Stimulated activated CD4-positive, alpha-beta T cell treated with anti-CD3 and anti-CD28 coated beads, TNF-alpha, amount 100 ng/mL, for 1 hour (primary cell): Measurements from ENCODE around the gene PBX3.
"Not testable (repeated sequence)": the region's sequence is repeated elsewhere in the genome, so short reads cannot be mapped to it uniquely, and the experiment has no call there.

Experiments
- DNase-seq, 3 donors: peaks; one replicate each; pipeline ENCODE4 v3.0.0-alpha.2; 2020; ENCODE audit warnings: low read depth in 3 of 3, low spot score in 1 of 3

PBX3 gene

DNA sequence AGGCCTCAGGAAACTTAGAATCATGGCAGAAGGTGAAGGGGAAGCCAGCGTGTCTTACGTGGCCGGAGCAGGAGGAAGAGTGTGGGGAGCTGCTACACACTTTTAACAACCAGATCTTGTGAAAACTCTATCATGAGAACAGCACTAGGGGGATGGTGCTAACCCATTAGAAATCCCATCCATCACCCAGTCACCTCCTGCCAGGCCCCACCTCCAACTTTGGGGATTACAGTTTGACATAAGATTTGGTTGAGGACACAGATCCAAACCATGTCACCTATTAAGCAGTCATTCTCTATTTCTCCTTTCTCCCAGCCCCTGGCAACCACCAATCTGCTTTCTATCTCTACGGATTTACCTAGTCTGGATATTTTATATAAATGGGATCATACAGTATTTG lies 26.9 kb downstream of the PBX3 start:
- no peak for DNase-seq

DNA sequence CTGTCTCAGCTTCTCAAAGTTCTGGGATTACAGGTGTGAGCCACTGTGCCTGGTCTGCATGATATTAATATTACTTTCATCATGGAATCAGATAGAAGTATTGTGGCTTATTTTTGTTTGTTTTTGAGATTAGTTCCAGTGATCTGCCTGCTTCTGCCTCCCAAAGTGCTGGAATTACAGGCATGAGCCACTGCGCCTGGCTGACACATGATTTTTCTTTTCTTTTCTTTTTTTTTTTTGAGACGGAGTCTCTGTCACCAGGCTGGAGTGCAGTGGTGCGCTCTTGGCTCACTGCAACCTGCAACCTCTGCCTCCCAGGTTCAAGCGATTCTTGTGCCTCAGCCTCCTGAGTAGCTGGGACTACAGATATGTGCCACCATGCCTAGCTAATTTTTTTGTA lies 29.6 kb downstream of the PBX3 start:
- DNase-seq = not testable (repeated sequence)

DNA sequence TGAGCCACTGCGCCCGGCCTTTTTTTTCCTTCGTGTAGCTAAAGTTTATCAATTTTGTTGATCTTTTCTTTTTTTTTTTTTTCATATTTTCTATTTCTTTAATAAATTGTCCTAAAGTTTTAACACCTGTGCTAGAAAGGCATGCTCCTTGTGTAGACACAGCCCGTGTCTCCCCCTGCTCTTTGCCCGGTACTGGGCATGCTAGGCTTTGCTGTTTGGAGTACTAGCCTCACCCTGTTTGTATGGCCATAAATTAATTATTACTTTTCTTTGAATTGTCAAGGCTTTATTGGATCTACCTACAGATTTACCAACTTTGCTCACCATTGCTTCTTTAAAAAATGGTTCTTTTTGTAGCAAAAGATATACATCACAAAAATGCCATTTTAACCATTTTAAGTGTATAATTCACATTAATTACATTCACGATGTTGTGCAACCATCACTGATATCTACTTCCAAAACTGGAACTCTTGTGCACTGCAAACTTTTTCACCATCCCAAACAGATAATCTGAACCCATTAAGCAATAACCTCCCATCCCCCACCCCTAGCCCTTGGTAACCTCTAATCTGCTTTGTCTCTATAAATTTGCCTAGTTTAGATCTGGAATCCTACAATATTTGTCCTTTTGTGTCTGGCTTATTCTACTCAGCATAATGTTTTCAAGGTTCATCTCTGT lies 31.5 kb downstream of the PBX3 start:
- DNase-seq = not testable (repeated sequence)

DNA sequence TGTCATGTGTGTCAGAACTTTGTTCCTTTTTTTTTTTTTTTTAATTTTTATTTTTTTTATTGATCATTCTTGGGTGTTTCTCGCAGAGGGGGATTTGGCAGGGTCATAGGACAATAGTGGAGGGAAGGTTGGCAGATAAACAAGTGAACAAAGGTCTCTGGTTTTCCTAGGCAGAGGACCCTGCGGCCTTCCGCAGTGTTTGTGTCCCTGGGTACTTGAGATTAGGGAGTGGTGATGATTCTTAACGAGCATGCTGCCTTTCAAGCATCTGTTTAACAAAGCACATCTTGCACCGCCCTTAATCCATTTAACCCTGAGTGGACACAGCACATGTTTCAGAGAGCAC lies 32.0 kb downstream of the PBX3 start:
- not testable (repeated sequence) for DNase-seq

DNA sequence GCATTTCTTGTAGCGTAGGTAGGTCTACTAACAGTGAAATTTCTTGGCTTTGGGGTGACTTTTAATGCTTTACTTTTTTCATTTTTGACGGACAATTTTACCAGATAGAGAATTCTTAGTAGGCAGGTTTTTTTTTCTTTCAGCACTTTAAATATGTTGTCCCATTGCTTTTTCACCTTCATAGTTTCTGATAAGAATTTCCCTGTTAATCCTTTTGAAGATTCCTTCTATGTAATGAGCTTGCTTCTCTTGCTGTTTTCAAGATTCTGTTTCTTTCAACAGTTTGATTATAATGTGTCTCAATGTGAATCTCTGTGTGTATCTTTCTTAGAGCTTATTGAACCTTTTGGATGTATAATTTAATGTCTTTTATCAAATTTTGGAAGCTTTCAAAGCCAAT lies 35.5 kb downstream of the PBX3 start:
- DNase-seq = no peak

DNA sequence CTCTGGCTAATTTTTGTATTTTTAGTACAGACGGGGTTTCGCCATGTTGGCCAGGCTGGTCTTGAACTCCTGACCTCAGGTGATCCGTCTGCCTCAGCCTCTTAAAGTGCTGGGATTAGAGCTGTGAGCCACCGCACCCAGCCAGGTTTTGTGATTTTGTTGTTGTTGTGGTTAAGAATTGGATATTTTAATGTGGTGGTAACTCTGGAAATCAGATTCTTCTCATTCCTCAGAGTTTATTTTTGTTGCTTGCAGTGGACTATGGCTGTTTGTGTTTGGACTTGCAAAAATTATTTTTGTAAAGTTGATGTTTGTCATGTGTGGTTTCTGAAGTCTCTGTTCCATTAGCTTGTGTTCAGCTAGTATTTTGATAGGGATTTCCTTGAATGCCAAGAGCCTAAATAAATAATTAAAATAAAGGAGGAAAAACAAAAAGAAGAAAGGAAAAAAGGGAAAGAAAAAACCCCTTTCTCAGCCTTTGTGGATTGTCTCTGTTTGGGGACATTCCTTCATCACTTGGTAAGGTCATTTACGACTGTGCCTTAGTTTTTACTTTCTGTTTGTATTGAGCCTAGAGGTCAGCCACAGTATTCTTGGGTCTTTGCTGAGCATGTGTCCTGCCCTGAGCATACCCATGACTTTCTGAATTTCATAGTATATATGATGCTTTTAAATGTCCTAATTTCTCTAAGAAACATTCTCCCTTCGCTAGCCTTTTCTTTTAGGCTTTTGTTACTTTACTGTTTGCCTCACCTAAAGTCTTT lies 37.3 kb downstream of the PBX3 start:
- DNase-seq = no peak

DNA sequence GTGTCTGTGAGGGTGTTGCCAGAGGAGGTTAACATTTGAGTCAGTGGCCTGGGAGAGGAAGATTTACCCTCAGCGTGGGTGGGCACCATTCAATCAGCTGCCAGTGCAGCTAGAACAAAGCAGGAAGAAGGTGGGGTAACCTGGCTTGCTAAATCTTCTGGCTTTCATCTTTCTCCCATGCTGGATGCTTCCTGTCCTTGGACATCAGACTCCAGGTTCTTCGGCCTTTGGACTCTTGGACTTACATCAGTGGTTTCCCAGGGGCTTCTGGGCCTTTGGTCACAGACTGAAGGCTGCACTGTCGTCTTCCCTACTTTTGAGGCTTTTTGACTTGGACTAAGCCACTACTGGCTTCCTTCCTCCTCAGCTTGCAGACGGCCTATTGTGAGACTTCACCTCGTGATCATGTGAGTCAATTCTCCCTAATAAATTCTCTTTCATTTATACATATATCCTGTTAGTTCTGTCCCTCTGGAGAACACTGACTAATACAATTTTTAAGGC lies 38.1 kb downstream of the PBX3 start:
- DNase-seq = no peak

DNA sequence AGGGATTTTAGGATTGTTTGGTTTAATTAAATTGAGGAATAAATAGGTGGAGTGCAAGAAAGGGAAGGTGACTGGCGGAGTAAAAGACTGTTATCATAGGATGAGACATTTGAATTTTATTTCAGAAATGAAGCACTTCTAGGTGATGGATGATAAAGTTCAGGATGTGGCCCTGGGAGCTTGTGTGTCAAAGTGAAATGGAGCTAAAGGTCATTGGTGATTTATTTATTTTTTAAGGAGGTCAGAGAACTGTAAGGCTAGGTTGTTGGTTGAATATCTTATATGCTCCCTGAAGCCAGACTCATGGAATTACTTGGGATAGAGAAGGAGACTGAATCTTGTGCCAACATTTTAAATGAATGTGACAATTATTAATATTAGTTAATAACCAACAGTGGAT lies 40.5 kb downstream of the PBX3 start:
- no peak for DNase-seq

DNA sequence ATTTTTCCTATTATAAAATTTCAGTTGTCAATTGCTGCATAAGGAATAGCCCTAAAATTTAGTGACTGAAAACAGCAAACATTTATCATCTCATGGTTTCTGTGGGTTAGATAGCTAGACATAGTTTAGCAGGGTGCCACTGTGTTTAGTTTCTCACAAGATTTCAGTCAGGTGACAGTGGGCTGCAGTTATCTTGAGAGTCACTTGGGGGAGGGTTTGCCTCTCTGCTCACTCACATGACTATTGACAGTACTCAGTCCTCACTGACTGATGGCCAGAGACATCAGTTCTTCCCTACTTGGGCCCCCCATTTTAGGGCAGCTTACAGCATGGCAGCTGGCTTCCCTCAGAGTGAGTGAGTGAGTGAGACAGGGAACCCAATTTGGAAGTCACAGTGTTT lies 42.0 kb downstream of the PBX3 start:
- DNase-seq = no peak

DNA sequence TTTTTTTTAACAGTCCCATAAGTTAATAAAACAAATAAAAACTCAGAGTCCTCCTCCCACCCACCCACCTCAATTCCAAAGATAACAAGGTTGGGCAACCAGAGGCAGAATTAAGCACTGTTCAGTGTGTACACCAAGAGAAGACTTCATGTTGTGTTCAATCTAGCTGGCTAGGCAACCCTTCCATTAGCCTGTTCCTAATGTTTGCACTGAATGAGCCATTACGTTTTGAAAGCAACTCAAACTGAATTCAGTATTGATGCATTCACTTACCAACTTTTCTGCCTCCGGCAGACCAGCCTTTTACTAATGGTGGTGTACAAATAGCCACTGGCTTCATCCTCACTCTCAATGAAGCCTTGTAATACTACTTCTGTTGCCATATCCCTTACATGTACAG lies 47.5 kb downstream of the PBX3 start:
- DNase-seq = no peak

DNA sequence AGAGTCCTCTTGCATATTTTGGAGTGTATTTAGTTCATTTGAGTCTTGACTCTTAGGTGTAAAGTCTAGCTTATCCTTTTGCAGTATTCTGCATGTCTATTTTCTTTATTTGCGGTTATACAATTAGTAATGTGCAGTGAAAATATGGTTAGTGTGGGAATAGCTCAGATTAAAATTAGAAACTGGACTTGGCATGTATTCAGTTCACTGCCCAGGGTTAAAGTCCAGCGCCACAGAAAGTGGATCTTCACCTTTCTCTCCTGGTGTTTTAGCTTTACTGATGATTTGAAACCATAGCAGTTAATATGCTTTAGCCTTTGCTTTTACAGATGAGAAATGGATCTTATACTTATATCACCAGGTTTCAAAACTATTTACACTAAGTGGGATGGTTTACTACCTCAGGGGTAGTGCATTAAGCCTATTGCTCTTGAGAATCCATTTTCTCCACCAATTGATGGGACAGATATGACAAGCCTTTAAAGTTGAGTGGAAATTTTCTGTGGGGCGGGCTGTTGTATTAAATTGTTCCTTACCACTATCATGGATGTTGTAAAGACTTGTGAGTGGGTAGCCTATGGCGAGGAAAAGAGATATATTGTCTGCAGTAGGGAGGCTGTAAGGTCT lies 48.9 kb downstream of the PBX3 start:
- DNase-seq = no peak

DNA sequence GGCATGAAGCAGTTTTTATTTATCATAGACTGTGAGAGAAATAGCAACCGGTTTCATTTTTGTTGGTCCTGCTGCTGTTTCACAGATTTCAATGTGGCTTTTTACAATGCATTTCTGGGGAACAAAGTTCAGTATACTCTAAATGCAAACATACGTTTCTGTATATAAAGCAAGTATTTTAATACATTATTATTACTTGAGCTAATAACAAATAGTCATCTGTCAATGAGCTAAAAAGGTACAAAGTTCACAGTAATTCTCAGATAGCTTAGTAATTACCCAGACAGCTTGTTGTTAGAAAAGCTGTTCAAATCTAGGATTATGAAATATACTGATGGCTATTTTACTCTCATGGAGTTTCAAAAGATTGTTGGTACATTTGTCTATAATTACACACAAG lies 50.8 kb downstream of the PBX3 start:
- no peak for DNase-seq

DNA sequence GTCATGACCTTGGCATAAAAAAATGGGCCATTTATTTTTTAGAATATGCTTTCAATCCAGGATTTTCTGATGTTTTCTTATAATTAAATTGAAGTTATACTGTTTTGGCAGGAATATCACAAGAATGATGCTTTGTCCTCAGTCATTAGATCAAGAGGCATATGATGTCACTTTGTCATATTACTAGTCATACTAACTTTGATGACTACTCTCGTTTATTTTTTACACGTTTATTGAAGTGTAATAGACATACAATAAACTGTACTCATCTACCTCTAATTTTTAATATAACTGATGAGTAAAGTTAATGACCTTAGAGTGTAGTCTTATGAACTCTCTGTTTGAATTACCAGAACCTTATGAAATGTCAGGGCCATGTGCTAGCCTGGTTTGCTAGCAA lies 56.4 kb downstream of the PBX3 start:
- DNase-seq = no peak

DNA sequence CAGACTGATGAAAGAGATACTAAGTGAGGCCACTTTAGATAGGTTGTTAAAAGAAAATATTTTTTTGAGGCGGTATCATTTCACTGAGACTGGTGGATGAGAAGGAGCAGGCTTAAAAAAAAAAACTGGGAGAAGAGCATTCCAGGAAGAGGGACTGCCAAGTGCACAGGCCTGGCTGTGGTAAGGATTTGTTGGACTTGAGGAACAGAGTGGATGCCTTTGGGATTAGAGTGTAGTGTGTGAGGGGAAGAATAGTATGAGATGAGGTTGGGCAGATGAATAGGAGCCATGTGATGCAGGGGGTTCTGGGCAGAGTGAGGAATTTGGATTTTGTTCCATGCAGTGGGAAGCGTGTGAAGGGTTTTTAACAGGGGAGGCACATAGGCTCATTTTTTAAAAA lies 57.9 kb downstream of the PBX3 start:
- DNase-seq = no peak

DNA sequence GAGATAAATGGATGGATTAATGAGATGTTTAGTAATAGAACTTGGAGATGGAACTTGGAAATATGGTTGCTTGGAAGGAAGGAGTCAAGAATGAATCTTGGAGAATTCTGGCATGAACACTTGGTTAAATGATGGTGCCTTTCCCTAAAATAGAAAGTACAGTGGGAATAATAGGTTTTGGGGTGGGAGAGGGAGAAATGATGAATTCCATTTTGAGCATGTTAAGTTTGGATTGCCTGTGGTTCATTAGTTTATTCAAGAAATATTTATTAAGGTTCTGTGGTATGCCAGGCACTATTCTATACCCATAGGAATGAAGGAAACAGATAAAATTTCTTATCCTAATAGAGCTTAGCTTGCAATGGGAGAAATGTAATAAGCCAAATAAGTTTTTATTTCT lies 58.4 kb downstream of the PBX3 start:
- DNase-seq = no peak

DNA sequence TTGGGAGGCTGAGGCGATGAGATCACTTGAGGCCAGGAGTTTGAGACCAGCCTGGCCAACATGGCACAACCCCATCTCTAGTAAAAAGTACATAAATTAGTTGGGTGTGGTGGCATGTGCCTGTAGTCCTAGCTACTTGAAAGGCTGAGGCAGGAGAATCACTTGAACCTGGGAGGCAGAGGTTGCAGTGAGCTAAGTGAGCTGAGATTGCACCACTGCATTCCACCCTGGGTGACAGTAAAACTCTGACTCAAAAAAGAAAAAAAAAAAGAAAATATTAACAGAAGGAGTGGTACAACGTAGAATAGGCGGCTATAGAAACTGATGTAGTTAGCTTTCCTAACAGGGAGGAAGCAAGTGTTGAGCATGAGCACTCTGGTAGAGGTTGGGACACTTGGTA lies 59.9 kb downstream of the PBX3 start:
- no peak for DNase-seq

DNA sequence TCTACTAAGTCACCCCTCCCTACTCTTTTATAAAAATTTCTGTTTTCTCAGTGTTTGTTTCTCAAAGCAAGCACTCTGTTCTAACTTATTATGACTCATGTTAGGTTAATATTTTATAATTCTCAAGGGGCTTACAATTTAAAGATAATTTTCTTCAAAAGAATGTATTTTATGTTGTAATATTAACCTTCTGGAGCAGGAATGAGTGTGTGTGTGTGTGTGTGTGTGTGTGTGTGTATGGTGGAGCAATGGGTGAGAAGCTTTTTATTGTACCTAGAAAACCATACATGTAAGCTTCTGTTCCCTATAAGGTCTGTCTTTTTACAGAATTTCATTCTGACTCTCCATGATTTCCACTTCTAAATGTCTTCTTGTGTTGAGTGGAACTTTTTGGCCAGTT lies 63.0 kb downstream of the PBX3 start:
- DNase-seq = no peak

DNA sequence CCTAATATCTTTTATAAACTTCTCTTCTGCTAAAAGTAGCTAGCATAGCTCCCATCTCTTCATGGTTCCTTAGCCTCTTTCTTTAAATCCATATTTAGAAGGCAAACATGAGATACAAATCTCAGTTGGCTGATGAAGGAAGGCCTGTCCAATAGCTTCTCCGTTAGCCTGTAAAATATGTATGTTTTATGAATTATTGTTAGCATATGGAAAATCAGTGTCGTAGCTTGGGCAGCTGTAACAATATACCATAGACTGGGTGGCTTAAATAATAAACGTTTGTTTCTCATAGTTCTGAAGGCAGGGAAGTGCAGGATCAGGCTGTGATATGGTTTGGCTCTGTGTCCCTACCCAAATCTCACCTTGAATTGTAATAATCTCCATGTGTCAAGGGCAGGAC lies 63.8 kb downstream of the PBX3 start:
- no peak for DNase-seq

DNA sequence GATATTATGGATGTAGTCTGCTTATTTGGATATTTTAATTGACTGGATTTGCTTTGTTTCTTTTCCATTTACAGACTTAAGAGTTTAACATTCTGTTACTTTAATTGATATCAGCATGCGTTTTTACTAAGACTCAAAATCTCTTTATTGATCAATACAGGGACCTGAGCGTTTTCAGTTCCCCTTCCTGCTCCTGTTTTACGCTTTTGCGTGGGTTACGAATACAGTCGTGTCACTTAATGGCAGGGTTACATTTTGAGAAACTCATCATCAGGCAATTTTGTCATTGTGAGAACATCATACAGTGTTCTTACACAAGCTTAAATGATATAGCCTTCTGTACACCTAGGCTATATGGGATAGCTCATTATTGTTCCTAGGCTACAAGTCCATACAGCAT lies 65.2 kb downstream of the PBX3 start:
- DNase-seq = no peak

DNA sequence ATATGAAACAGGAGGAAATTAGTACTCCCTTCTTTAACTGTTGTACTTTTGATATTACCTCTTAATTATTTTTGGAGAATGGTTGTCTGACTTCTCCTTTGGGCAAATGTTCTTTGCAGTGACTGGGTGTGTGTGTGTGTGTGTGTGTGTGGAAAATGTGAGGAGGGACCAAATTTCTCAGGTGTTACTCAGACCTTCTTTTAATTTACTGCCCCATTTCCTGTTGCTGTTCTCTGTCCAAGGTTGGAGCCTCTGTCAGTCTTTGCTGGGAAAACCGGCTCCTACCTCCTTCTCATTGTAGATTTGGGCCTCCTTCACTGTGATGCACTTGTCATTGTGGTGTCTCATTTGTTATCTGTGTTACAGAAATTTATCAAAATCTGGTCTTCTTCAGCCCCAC lies 68.4 kb downstream of the PBX3 start:
- DNase-seq = no peak

DNA sequence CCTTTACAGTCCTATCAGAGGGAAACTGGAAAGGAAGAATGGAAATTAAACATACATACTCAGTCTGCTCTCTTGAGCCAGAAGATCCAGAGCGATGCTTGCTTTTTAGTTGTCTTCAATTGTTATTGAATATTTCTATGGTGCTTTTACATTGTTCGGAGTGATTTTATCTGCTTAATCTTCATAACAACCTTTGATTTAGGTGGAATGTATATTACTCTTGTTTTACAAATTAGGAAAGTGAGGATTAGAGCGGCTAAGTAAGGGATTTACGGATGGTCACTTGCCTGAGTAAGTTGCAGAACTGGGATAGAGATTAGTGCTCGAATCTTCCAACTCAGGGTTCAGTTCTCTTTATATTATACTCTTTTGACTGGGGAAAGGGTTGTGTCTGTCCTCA lies 69.1 kb downstream of the PBX3 start:
- DNase-seq = no peak

DNA sequence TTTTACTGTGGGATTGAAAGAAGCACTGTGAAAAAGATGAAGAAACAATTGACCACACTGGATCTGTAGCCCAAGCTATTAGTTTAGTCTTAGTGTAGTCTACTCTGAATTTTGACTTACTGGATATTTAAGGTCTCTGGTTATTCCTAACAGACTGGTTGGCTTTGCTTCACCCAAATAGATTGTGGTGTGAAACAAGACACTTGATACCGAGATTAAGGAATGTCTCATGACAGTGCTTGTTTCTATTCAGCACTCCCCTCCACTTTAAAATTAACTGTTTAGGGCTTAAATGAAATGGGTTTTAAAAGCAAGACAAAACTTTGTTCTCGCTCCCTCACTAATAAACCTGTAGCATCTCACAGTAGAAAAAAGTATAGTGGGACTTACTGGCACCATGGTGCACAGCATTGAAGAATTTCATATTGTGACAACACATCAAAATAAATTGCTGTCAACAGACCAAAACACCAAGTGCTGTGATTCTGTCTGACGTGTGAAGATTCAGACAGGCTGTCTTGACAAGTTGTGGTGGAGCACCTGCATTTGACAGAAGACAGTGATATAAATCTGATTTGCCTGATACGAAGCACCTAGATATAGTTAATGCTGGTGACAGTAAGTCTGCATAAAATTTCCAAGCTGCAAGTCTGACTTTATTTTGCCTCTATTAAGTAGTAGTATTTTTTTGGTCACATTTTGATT lies 73.1 kb downstream of the PBX3 start:
- DNase-seq = no peak
